GM12878 (cell line): ENCODE measurements around the gene ABHD13. TPM values are rescaled to one million over a fixed set of nuclear protein-coding genes. Genes with fewer than 3 reads are reported as not detected.

Source experiments
- EZH2 ChIP-seq: IDR thresholded peaks from 2 replicates; pipeline ENCODE4 v1.6.1; 2012; ENCODE audit warnings: low read depth, mild to moderate bottlenecking, control low read depth, inconsistent platforms, low read length, borderline replicate concordance; ENCODE audit not compliant: control insufficient read depth
- MTA2 ChIP-seq: fragments of 450-650 bp; IDR thresholded peaks from 2 replicates; pipeline ENCODE4 v1.6.1; 2016; ENCODE audit warnings: low read depth, mild to moderate bottlenecking, moderate library complexity
- POLR2AphosphoS5 ChIP-seq: IDR thresholded peaks from 2 replicates; pipeline ENCODE4 v1.6.1; 2011; ENCODE audit warnings: mild to moderate bottlenecking, low read length, inconsistent platforms
- RELA ChIP-seq: fragments of 450-650 bp; IDR thresholded peaks from 2 replicates; pipeline ENCODE4 v1.8.0; 2014; ENCODE audit warnings: borderline replicate concordance; ENCODE audit not compliant: partially characterized antibody
- SIN3A ChIP-seq: IDR thresholded peaks from 2 replicates; pipeline ENCODE4 v1.6.1; 2012; ENCODE audit warnings: low read depth, low read length, improper control_type of control experiment
- SREBF1 ChIP-seq: IDR thresholded peaks from 2 replicates; pipeline ENCODE4 v1.6.1; 2012; ENCODE audit warnings: mild to moderate bottlenecking, low read length
- ZZZ3 ChIP-seq: IDR thresholded peaks from 2 replicates; pipeline ENCODE4 v1.6.1; 2011; ENCODE audit warnings: low read depth; ENCODE audit not compliant: control insufficient read depth, insufficient read length
- polyA plus RNA-seq, 11 experiments: library from polyadenylated mRNA; depleted of rRNA in 4 of 11; unstranded in 6 of 11; stranded (reverse) in 5 of 11; fragments of >200 nt; fragmentation: Nextera tagmentation in 4 of 11; fragmentation: Illumina TruSeq in 1 of 11; extraction: Ambion mirVana in 4 of 11; extraction: Trizol in 1 of 11; gene quantifications; 1 replicate in 1 of 11; 2 replicates in 10 of 11; pipeline versions ENCODE4 v1.2.1 to v1.2.3, GENCODE V29; 2011 to 2016; ENCODE audit warnings: inconsistent platforms in 2 of 11, missing spikeins in 2 of 11, low read depth in 1 of 11
- total RNA-seq, 4 experiments: library from RNA; depleted of rRNA in 3 of 4; stranded (reverse); fragments of >200 nt in 3 of 4; fragmentation: Illumina TruSeq in 1 of 4; extraction: Trizol in 1 of 4; gene quantifications; 2 replicates each; pipeline versions ENCODE4 v1.2.1 to v1.2.3, GENCODE V29; 2013 to 2021
- TF ChIP-seq, protein P1 (sequence below): fragments of 450-650 bp; formaldehyde crosslinking; IDR thresholded peaks from 2 replicates; pipeline ENCODE4 v1.5.0; 2022; ENCODE audit warnings: mild to moderate bottlenecking, missing genetic modification characterization
- TF ChIP-seq, protein P2 (sequence below): fragments of 450-650 bp; IDR thresholded peaks from 2 replicates; pipeline ENCODE4 v1.6.1; 2017; ENCODE audit warnings: low read depth, mild to moderate bottlenecking, moderate library complexity

ABHD13 gene
- total and polyA plus RNA-seq, 10 of the 15 experiments (the other 5 are each of a cell fraction or from before 2014, with no cell fraction given) = 3.2 to 10.7 (median 6.5) TPM

DNA sequence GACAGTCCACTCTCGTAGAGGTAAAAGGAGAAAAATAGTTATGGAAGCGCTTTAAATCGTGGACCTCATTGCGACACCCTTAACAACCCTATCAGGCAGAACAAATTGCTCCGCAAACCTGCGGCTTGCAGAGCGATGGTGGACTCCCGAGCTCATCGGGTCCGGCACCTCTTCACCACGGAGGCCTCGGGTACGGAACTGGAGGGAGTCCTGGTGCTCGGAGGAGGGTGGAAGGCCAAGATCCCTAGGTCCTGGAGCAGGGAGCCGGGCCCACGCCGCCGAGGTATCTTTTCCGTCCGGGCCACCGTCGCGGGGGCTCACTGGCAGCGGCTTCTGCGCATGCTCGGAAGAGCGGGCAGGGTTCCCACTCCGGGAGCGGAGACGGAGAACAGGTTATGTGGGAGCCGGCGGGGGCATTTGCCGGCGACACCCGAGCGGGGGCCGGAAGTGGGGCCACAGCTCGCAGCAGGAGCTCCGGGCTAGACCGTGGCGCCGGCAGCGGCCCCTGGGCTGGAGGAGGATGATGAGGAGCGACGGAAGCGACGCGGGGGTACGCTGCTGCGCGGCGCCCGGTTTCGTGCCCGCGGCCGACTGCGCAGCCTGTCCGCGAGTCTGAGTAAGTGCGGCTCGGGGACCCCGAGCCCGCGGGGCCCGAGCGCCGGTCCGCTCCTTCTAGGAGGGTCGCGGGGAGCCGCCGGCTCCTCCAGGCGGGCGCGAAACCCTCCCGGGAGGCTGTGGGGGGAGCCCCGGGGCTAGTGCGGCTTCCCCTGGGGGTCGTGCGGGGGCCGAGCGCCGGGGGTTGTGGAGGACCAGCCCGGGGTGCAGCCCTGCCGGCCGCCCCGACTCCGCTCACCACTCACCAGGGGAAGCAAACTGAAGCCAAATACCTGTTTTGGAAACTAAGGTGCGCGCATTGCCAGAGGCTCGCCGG is at the start of gene ABHD13 (continued):
- TF ChIP-seq, protein P1, sequence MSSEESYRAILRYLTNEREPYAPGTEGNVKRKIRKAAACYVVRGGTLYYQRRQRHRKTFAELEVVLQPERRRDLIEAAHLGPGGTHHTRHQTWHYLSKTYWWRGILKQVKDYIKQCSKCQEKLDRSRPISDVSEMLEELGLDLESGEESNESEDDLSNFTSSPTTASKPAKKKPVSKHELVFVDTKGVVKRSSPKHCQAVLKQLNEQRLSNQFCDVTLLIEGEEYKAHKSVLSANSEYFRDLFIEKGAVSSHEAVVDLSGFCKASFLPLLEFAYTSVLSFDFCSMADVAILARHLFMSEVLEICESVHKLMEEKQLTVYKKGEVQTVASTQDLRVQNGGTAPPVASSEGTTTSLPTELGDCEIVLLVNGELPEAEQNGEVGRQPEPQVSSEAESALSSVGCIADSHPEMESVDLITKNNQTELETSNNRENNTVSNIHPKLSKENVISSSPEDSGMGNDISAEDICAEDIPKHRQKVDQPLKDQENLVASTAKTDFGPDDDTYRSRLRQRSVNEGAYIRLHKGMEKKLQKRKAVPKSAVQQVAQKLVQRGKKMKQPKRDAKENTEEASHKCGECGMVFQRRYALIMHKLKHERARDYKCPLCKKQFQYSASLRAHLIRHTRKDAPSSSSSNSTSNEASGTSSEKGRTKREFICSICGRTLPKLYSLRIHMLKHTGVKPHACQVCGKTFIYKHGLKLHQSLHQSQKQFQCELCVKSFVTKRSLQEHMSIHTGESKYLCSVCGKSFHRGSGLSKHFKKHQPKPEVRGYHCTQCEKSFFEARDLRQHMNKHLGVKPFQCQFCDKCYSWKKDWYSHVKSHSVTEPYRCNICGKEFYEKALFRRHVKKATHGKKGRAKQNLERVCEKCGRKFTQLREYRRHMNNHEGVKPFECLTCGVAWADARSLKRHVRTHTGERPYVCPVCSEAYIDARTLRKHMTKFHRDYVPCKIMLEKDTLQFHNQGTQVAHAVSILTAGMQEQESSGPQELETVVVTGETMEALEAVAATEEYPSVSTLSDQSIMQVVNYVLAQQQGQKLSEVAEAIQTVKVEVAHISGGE = peak; percentile 90
- 0 out of 2 replicates have a peak, but pooled peaks have one; percentile 35 for TF ChIP-seq SIN3A
- peak; percentile 78 for TF ChIP-seq POLR2AphosphoS5
- TF ChIP-seq RELA = peak; percentile 64
- no peak for TF ChIP-seq ZZZ3
- TF ChIP-seq EZH2 = no peak
- TF ChIP-seq MTA2 = no peak
- TF ChIP-seq SREBF1 = peak; percentile 57; the same call in 1 of the 2 replicates
- TF ChIP-seq, protein P2, sequence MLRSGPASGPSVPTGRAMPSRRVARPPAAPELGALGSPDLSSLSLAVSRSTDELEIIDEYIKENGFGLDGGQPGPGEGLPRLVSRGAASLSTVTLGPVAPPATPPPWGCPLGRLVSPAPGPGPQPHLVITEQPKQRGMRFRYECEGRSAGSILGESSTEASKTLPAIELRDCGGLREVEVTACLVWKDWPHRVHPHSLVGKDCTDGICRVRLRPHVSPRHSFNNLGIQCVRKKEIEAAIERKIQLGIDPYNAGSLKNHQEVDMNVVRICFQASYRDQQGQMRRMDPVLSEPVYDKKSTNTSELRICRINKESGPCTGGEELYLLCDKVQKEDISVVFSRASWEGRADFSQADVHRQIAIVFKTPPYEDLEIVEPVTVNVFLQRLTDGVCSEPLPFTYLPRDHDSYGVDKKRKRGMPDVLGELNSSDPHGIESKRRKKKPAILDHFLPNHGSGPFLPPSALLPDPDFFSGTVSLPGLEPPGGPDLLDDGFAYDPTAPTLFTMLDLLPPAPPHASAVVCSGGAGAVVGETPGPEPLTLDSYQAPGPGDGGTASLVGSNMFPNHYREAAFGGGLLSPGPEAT = peak; percentile 80
